ENCODE measurements around the gene TRAF2. TPM values are rescaled to one million over a fixed set of nuclear protein-coding genes. Genes with fewer than 3 reads are reported as not detected.
"Not testable (repeated sequence)": the region's sequence is repeated elsewhere in the genome, so short reads cannot be mapped to it uniquely, and the experiment has no call there.

TRAF2 gene
- total RNA-seq, 1 experiment from 2014 or later = 12.1 TPM

GRCh38 chr9:136857581-136858412, 28.5 kb upstream of the TRAF2 start:
- DNase-seq (ENCODE audit: extremely low read depth, low read depth) = no peak

- no peak for DNase-seq (ENCODE audit: extremely low read depth, low read depth)
These were observed 27.9 kb upstream of the TRAF2 start for GRCh38 chr9:136858452-136858843.

- no peak for DNase-seq (ENCODE audit: extremely low read depth, low read depth)
These were observed 27.2 kb upstream of the TRAF2 start for GRCh38 chr9:136858844-136859757.

- no peak for DNase-seq (ENCODE audit: extremely low read depth, low read depth)
These were observed 25.8 kb upstream of the TRAF2 start for GRCh38 chr9:136860529-136860928.

DNA sequence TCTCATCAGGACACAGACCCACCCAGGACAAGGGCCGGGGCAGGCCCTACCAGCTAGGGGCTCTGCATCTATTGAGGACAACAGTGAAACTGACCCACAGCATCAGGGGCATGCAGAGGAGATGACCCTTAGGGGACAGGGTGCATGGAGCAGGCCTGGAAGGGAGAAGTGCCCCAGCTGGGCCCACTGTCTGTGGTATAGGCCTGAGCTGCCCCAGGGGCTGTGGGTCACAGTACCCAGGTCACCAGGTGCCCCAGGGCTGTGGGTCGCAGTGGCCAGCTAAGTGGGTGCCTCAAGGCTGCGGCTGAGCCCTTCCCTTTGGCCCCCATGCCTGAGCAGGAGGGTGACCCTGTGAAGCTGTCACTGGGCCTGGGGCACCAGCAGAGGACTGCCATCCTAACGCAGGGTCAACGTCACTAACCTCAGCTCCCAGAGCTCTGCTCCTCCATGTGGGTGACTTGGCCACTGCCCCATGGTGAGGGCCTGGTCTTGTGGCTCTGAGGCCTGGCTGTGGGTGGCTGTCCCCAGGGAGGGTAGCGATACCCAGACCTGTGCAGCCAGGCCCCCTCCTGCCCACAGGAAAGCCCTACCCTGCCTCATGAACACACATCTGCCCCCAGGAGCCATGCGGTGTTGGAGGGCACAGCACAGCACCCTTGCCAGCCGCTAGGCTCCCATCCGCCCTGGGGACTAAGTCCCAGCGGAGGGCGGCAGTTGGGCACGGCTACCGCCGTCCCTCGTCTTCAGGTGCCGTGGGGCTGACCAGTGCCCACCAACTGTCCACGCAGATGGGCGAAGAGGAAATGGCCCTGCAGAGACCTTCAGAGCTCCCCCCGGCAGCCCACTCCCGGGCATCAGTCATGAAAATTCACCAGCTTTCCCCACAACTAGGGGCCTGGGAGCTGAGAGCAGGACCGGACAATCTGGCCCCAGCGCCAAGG, 25.1 kb upstream of the TRAF2 start:
- DNase-seq (ENCODE audit: extremely low read depth, low read depth) = no peak

DNA sequence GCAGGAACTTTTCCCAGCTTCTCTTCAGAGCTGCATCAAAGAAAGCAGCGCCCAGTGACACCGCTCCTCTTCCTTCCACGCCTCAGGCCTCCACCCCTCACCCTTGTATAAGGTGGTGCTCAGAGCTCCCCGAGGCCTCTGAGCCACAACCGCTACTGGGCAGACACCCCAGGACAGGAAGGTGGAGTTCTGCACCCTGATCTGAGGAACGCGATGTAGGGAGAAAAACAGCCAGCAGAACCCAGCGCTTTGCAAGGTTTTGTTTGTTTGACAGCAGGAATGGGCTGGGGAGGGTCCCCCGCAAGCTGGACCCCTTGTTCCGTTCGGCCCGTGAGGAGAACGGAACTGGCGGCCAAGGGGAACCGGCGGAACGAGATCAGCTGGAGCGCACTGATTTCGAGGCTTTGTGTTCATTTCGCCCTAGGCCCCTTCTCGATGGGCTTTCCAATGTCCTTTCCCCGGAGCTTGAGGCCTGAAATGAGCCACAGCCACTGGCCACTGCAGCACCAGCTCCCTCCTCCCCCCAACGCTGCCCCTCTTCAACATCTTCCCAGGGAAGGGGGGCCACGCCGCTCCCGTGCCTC, 24.4 kb upstream of the TRAF2 start:
- DNase-seq (ENCODE audit: extremely low read depth, low read depth) = no peak

- no peak for DNase-seq (ENCODE audit: extremely low read depth, low read depth)
These were observed 23.3 kb upstream of the TRAF2 start for GRCh38 chr9:136862849-136863622.

DNA sequence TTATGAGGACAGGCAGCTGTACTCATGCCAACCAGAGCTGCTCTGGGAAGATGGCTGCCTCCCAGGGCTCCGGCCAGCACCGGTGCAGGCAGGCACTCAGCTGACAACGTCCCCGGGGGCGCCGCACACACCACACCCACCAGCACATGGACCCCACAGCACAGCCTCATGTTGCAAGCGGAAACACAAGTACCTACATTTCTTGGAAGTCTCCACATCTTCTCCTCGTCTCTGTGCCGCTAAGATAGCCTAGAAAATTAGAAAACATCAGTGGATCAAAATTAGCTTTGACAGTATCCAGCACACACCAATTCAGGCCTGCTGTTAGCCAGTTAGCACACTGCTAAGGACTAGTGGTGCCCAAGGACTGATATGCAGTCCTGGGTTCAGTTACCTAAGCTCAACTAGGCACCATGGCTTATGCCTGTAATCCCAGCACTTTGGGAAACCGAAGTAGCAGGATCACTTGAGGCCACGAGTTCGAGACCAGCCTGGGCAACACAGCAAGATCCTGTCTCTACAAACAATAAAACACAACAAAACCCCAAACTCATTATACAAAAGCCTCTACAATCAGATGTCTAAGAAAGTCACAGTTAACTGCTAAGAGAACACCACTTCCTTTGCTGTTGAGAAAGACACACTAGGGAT, 22.6 kb upstream of the TRAF2 start:
- DNase-seq (ENCODE audit: extremely low read depth, low read depth) = no peak

DNA sequence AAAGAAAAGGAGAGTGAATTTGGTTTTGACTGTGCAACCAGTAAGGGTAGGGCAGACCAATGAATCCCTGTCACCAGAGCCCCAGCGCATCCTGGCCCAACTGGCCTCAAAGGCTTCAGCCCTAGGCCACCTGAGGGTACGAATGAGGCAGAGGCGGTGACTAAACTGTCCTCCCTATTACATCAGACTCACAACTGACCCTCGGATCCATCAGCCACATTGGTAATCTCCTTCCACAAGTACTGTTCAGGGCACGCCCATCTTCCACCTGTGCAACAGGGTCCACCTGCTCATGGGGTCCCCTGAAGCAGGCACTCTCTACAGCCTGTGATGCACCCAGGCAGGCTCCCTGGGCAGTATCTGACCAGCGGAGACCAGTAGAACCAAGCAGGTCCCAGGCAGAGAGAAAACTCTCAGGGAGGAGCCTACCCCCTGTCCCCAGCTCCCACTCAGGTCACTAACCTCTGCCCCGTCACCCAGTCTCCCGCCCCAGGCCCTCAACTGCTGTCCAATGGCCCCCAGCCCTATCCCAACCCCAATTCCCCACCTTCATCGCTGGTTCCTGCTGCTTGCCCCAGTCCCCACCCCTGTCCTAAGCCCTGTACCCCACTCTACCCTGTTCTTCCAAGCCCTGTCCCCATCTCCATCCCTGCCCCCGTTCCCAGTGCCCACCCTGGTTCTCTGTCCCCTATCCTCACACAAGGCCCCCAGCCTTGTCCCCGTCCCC, 21.1 kb upstream of the TRAF2 start:
- no peak for DNase-seq (ENCODE audit: extremely low read depth, low read depth)

DNA sequence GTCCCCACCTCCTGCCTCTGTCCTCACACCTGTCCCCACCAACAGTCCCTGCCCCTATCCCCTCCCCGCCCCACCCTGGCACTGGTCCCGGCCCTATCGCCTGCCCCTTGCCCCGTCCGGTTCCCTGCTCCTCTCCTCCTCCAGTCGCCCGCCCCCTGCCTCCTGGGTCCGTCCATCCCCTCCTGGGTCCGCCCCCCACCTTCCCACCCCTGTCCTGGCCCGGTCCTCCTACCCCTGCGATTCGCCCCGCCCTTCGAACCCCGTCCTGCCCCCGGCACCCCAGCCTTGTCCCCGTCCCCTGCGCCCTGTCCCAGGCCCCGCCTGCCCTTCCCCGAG, 20.6 kb upstream of the TRAF2 start:
- DNase-seq (ENCODE audit: extremely low read depth, low read depth) = no peak

- DNase-seq (ENCODE audit: extremely low read depth, low read depth) = not testable (repeated sequence)
These were observed 19.4 kb upstream of the TRAF2 start for GRCh38 chr9:136866898-136867421.

GRCh38 chr9:136867480-136867879, 18.8 kb upstream of the TRAF2 start:
- DNase-seq (ENCODE audit: extremely low read depth, low read depth) = no peak

DNA sequence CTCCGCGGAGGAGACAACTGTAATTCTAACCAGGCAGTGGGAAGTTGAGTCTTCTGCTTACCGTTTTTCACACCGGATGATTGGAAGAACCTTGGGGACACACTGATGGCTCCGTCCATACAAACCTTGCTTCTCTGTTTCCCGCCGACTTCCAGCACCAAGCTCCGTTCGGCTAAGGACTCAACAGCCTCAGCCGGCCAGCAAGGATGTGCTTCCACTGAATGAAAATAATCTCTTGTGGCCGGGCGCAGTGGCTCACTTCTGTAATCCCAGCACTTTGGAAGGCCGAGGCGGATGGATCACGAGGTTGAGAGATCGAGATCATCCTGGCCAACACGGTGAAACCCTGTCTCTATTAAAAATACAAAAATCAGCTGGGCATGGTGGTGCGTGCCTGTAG, 18.4 kb upstream of the TRAF2 start:
- no peak for DNase-seq (ENCODE audit: extremely low read depth, low read depth)

GRCh38 chr9:136868644-136869043, 17.7 kb upstream of the TRAF2 start:
- DNase-seq (ENCODE audit: extremely low read depth, low read depth) = no peak

- DNase-seq (ENCODE audit: extremely low read depth, low read depth) = not testable (repeated sequence)
These were observed 16.7 kb upstream of the TRAF2 start for GRCh38 chr9:136869611-136870010.

GRCh38 chr9:136875155-136875554, 11.2 kb upstream of the TRAF2 start:
- DNase-seq (ENCODE audit: extremely low read depth, low read depth) = no peak

GRCh38 chr9:136876476-136876875, 9.8 kb upstream of the TRAF2 start:
- no peak for DNase-seq (ENCODE audit: extremely low read depth, low read depth)

DNA sequence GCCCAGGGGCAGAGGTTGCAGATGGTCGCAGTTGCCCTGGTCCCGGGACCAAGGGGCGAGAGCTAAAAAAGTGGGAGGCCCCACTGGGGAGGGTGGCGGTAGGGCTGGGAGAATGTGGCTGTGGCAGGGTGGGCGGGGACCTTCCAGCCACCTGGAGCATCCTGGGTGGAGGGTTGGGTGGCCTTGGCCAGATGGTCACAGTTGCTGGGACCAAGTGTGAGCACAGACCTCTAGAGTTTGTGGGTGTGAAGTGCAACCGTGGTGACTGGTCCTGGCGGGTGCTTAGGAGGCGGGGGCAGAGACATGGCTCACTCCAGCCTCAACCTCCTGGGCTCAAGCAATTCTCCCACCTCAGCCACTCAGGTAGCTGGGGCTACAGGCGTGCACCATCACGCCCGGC, 5.7 kb upstream of the TRAF2 start:
- DNase-seq (ENCODE audit: extremely low read depth, low read depth) = no peak
